GM12878 (cell line): ENCODE data around the gene POC1B. TPM values are rescaled to one million over a fixed set of nuclear protein-coding genes. Genes with fewer than 3 reads are reported as not detected.

ENCODE experiments used
- ATAC-seq: fragments of 200-7000 bp; cut with Tn5 transposase; 3 replicates; pipeline ENCODE4 v1.9.1; 2020; ENCODE audit warnings: mild to moderate bottlenecking, moderate library complexity
- BruUV-seq: library from RNA; stranded (reverse); fragments of 400-500 nt; replicated peaks from 2 replicates; lab custom pipeline; 2021; lab: Mats Ljungman, UMichigan
- CTCF ChIA-PET: fragments of 300-600 bp; sonication (Branson Sonifier 250); formaldehyde crosslinking; extraction: SDS; loops from one replicate; lab custom pipeline; 2021; ENCODE audit warnings: inconsistent platforms; lab: Yijun Ruan, JAX
- POLR2A ChIA-PET: fragments of 350-600 bp; formaldehyde crosslinking; extraction: SDS; loops from one replicate; lab custom pipeline; 2021; ENCODE audit warnings: inconsistent platforms; lab: Charles Lee
- RAD21 ChIA-PET: fragments of 300-600 bp; sonication (Branson Sonifier 250); formaldehyde crosslinking; loops from one replicate; lab custom pipeline; 2023; ENCODE audit warnings: antibody characterized with exemption; ENCODE audit not compliant: unreplicated experiment; lab: Charles Lee
- SMC1A ChIA-PET: fragments of 300-600 bp; sonication (Branson Sonifier 250); formaldehyde crosslinking; loops from one replicate; lab custom pipeline; 2023; ENCODE audit not compliant: unreplicated experiment, uncharacterized antibody; lab: Charles Lee
- DNase-seq: peaks from one replicate; pipeline ENCODE4 v3.0.0-alpha.2; 2011; ENCODE audit warnings: low read depth, low spot score
- FAIRE-seq: peaks from 3 replicates; lab custom pipeline; 2011; peaks lifted over from hg19 to GRCh38; lab: Jason Lieb, UNC
- H2AFZ ChIP-seq: 2 replicates; pipeline ENCODE4 v1.6.0; 2011; ENCODE audit warnings: low read depth, low read length, control low read depth; ENCODE audit not compliant: control insufficient read depth
- H3K27ac ChIP-seq: 2 replicates; pipeline ENCODE4 v1.5.1; 2011; ENCODE audit warnings: control low read depth; ENCODE audit not compliant: control insufficient read depth, insufficient read depth
- H3K27me3 ChIP-seq, 2 experiments: replicated peaks in 1 of 2; 2 replicates each; pipeline versions ENCODE4 v1.6.0 to v1.6.1; 2011; ENCODE audit warnings: low read length in 1 of 2; ENCODE audit not compliant: control insufficient read depth in 2 of 2, insufficient read depth in 2 of 2
- H3K36me3 ChIP-seq, 2 experiments: 2 replicates each; pipeline ENCODE4 v1.5.1; 2011; ENCODE audit warnings: low read length in 1 of 2; ENCODE audit not compliant: control insufficient read depth in 2 of 2, insufficient read depth in 2 of 2
- H3K4me1 ChIP-seq: 2 replicates; pipeline ENCODE4 v1.6.1; 2011; ENCODE audit warnings: mild to moderate bottlenecking, low read length, moderate library complexity, mixed read lengths; ENCODE audit not compliant: control insufficient read depth, insufficient read depth
- H3K4me2 ChIP-seq: 2 replicates; pipeline ENCODE4 v1.6.0; 2011; ENCODE audit warnings: control low read depth; ENCODE audit not compliant: control insufficient read depth, insufficient read depth
- H3K4me3 ChIP-seq: fragments of 200-600 bp; sonication (generic); 2 replicates; pipeline ENCODE4 v1.5.1; 2016
- H3K79me2 ChIP-seq: 2 replicates; pipeline ENCODE4 v1.6.0; 2011; ENCODE audit warnings: low read length; ENCODE audit not compliant: control insufficient read depth, insufficient read depth
- H3K9ac ChIP-seq: 2 replicates; pipeline ENCODE4 v1.8.0; 2011; ENCODE audit warnings: low read length, control low read depth, mixed read lengths; ENCODE audit not compliant: control insufficient read depth, insufficient read depth
- H3K9me3 ChIP-seq: replicated peaks from 3 replicates; pipeline ENCODE4 v1.5.1; 2011; ENCODE audit warnings: mild to moderate bottlenecking, low read length; ENCODE audit not compliant: control insufficient read depth, insufficient read depth
- H4K20me1 ChIP-seq: 2 replicates; pipeline ENCODE4 v1.6.0; 2011; ENCODE audit not compliant: control insufficient read depth, insufficient read depth
- CREM ChIP-seq: IDR thresholded peaks from 2 replicates; pipeline ENCODE4 v1.6.1; 2014; ENCODE audit warnings: antibody characterized with exemption, low read depth
- FOS ChIP-seq: IDR thresholded peaks from 3 replicates; pipeline ENCODE4 v1.6.1; 2011; ENCODE audit warnings: borderline replicate concordance; ENCODE audit not compliant: insufficient read length; ENCODE audit errors: extremely low read depth
- FOXK2 ChIP-seq: fragments of 450-650 bp; IDR thresholded peaks from 2 replicates; pipeline ENCODE4 v1.6.1; 2017; ENCODE audit warnings: mild to moderate bottlenecking, moderate library complexity
- FOXM1 ChIP-seq: IDR thresholded peaks from 2 replicates; pipeline ENCODE4 v1.6.1; 2012; ENCODE audit warnings: low read depth, mild to moderate bottlenecking, inconsistent platforms, low read length, moderate library complexity
- HDGF ChIP-seq: fragments of 450-650 bp; IDR thresholded peaks from 2 replicates; pipeline ENCODE4 v1.6.1; 2016; ENCODE audit warnings: antibody characterized with exemption
- IKZF1 ChIP-seq: fragments of 450-650 bp; conservative IDR thresholded peaks from 2 replicates; pipeline ENCODE4 v1.6.1; 2017; ENCODE audit warnings: antibody characterized with exemption, mild to moderate bottlenecking
- IRF5 ChIP-seq: fragments of 450-650 bp; IDR thresholded peaks from 2 replicates; pipeline ENCODE4 v1.6.1; 2017; ENCODE audit warnings: borderline replicate concordance
- MYB ChIP-seq: fragments of 150-350 bp; IDR thresholded peaks from 2 replicates; pipeline ENCODE4 v1.6.1; 2014; ENCODE audit warnings: mild to moderate bottlenecking, low read depth, low read length, borderline replicate concordance
- PAX5 ChIP-seq: IDR thresholded peaks from 2 replicates; pipeline ENCODE4 v1.6.1; 2011; ENCODE audit warnings: low read depth, low read length, borderline replicate concordance
- POLR2A ChIP-seq: IDR thresholded peaks from 2 replicates; pipeline ENCODE4 v1.6.1; 2011; ENCODE audit warnings: low read depth, mild to moderate bottlenecking, low read length
- RAD21 ChIP-seq: IDR thresholded peaks from 2 replicates; pipeline ENCODE4 v1.6.1; 2011; ENCODE audit warnings: mild to moderate bottlenecking, low read depth, low read length, moderate library complexity; ENCODE audit not compliant: insufficient read depth
- SREBF1 ChIP-seq: IDR thresholded peaks from 2 replicates; pipeline ENCODE4 v1.6.1; 2012; ENCODE audit warnings: mild to moderate bottlenecking, low read length
- YY1 ChIP-seq: IDR thresholded peaks from 2 replicates; pipeline ENCODE4 v1.6.1; 2011; ENCODE audit warnings: low read depth, mild to moderate bottlenecking, low read length
- ZNF687 ChIP-seq: fragments of 450-650 bp; IDR thresholded peaks from 2 replicates; pipeline ENCODE4 v1.6.1; 2017; ENCODE audit warnings: mild to moderate bottlenecking, moderate library complexity
- ZZZ3 ChIP-seq: IDR thresholded peaks from 2 replicates; pipeline ENCODE4 v1.6.1; 2011; ENCODE audit warnings: low read depth; ENCODE audit not compliant: control insufficient read depth, insufficient read length
- WGBS: methylation state at CpG from one replicate; pipeline ENCODE4 v1.1.6; 2016; ENCODE audit warnings: low lambda C conversion rate; ENCODE audit not compliant: insufficient replicate concordance, insufficient coverage; ENCODE audit errors: missing lambda C conversion rate; 5-methylcytosine and 5-hydroxymethylcytosine counted together
- in situ Hi-C: fragments of 300-500 bp; cut with MboI; formaldehyde crosslinking; loops from 9 replicates; pipeline ENCODE4 v1.14.3; 2018; ENCODE audit warnings: mixed read lengths
- intact Hi-C: fragments of 100-400 bp; cut with micrococcal nuclease; formaldehyde crosslinking; loops from one replicate; pipeline ENCODE4 v1.14.2; 2022; ENCODE audit not compliant: unreplicated experiment
- polyA plus RNA-seq, 11 experiments: library from polyadenylated mRNA; depleted of rRNA in 4 of 11; unstranded in 6 of 11; stranded (reverse) in 5 of 11; fragments of >200 nt; fragmentation: Nextera tagmentation in 4 of 11; fragmentation: Illumina TruSeq in 1 of 11; extraction: Ambion mirVana in 4 of 11; extraction: Trizol in 1 of 11; gene quantifications; 1 replicate in 1 of 11; 2 replicates in 10 of 11; pipeline versions ENCODE4 v1.2.1 to v1.2.3, GENCODE V29; 2011 to 2016; ENCODE audit warnings: inconsistent platforms in 2 of 11, missing spikeins in 2 of 11, low read depth in 1 of 11
- total RNA-seq, 4 experiments: library from RNA; depleted of rRNA in 3 of 4; stranded (reverse); fragments of >200 nt in 3 of 4; fragmentation: Illumina TruSeq in 1 of 4; extraction: Trizol in 1 of 4; gene quantifications; 2 replicates each; pipeline versions ENCODE4 v1.2.1 to v1.2.3, GENCODE V29; 2013 to 2021

POC1B gene
- total and polyA plus RNA-seq, 10 of the 15 experiments (the other 5 are each of a cell fraction or from before 2014, with no cell fraction given), result 4.4 to 17.8 (median 11.3) TPM

GRCh38 chr12:89472508-89472907, 53.3 kb downstream of the POC1B start (continued):
- TF ChIP-seq POLR2A, result no peak
- peak; percentile 62; the same call in 1 of the 2 replicates for TF ChIP-seq FOXM1
- no peak for TF ChIP-seq FOS
- no peak for TF ChIP-seq IKZF1
- TF ChIP-seq FOXK2, result no peak
- peak; percentile 54; the same call in 1 of the 2 replicates for TF ChIP-seq CREM

GRCh38 chr12:89470741-89471509, 54.9 kb downstream of the POC1B start:
- H3K36me3 ChIP-seq, result no peaks in the 10 kb centered on the region
- H3K9ac ChIP-seq, result no peak overlapping the region
- H3K4me2 ChIP-seq, result no peak overlapping the region
- no peaks in the 10 kb centered on the region for H3K9me3 ChIP-seq
- H3K79me2 ChIP-seq, result no peaks in the 10 kb centered on the region
- ATAC-seq, result peak; percentile 73
- H3K4me3 ChIP-seq, result no peak overlapping the region
- SMC1A ChIA-PET, result interaction anchor here (0.6 to 6.6 kb wide), 13 partner anchors 9 to 859 kb away, joined by 3 to 70 read pairs (median 4); partner anchors contain the start of genes GALNT4 and POC1B
- no peak overlapping the region for H3K27ac ChIP-seq
- peak; percentile 72 for FAIRE-seq
- 67% methylated on average over 3 of the region's 3 CpGs for WGBS
- BruUV-seq, result no TSS peak
- CTCF ChIA-PET, result interaction anchor here (0.5 to 7.6 kb wide), 16 partner anchors 9 to 648 kb away, joined by 3 to 176 read pairs (median 4); partner anchors contain the start of genes GALNT4 and POC1B
- RAD21 ChIA-PET, result interaction anchor here (0.7 to 1.5 kb wide), 8 partner anchors 9 to 124 kb away, joined by 3 to 11 read pairs (median 3); partner anchors contain the start of gene GALNT4
- no peaks in the 10 kb centered on the region for H4K20me1 ChIP-seq
- POLR2A ChIA-PET, result interaction anchor here (1.3 to 1.6 kb wide), 2 partner anchors 51 to 54 kb away, joined by 3 to 4 read pairs; partner anchors contain the start of gene GALNT4
- intact Hi-C loops, result loop anchor here (1.0 to 10.0 kb wide), 2 partner anchors 55 to 1384 kb away; partner anchors contain the start of gene POC1B
- in situ Hi-C loops, result loop anchor here (5.0 kb wide), 1 partner anchor 56 kb away; the partner anchor contains the start of gene POC1B
- no peak overlapping the region for H2AFZ ChIP-seq
- no peaks in the 10 kb centered on the region for H3K27me3 ChIP-seq
- H3K4me1 ChIP-seq, result peaks cover 30% of the 10 kb centered on the region
- no peak for DNase-seq
- TF ChIP-seq IRF5, result no peak
- TF ChIP-seq HDGF, result no peak
- TF ChIP-seq ZNF687, result no peak
- TF ChIP-seq MYB, result no peak
- 0 out of 2 replicates have a peak, but pooled peaks have one; percentile 19 for TF ChIP-seq YY1
- peak; percentile 78 for TF ChIP-seq RAD21
- TF ChIP-seq PAX5, result no peak
- no peak for TF ChIP-seq SREBF1
- no peak for TF ChIP-seq ZZZ3
